HG03175 (cell line): ENCODE results near the gene LMAN1L.

Experiments used
- ATAC-seq: cut with Tn5 transposase; IDR thresholded peaks from one replicate; pipeline ENCODE4 v1.9.1; 2021; ENCODE audit warnings: mild to moderate bottlenecking, moderate library complexity; ENCODE audit not compliant: unreplicated experiment

The LMAN1L gene

DNA sequence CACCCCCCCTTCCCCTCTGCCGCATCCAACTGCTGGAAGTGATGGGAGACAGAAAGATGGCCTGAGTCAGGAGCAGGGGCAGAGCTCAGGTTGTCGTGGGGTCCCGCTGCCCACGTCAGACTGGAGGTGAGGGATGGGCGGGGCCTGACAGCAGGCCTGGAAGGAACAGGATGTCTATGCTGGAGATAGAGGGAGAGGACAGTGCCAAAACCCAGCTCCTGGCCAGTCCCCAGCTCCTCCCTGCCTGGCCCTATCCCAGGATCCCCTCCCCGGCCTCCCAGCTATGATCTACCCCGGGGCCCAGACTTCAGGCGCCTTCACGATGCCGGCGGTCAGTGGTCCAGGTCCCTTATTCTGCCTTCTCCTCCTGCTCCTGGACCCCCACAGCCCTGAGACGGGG is at the start of gene LMAN1L:
Gene LMAN1L, plus strand, starts transcription at position 303 of the 400 bp plus-strand sequence. Its CDS starts 20 bp downstream, at position 323.
- ATAC-seq = no peak

DNA sequence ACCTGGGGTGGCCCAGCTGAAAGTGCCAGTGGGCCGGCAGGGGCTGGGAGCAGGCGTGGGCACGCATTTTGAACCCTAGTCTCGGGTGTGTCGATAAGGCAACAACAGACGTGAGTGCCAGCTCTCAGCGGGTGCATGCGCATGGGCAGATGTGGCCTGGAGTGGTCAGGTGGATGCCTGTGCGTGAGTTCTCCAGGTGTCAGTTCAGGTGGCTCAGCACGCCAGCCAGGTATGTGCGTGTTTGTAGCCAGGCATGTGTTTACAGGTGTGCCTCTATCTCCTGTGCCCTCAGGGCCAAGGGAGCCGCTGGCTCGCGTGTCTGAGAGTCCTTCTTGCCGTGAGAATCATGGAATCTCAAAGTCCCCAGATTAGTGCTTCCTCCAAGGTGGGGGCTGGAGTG is 49.2 kb upstream of the LMAN1L start:
- ATAC-seq = no peak

DNA sequence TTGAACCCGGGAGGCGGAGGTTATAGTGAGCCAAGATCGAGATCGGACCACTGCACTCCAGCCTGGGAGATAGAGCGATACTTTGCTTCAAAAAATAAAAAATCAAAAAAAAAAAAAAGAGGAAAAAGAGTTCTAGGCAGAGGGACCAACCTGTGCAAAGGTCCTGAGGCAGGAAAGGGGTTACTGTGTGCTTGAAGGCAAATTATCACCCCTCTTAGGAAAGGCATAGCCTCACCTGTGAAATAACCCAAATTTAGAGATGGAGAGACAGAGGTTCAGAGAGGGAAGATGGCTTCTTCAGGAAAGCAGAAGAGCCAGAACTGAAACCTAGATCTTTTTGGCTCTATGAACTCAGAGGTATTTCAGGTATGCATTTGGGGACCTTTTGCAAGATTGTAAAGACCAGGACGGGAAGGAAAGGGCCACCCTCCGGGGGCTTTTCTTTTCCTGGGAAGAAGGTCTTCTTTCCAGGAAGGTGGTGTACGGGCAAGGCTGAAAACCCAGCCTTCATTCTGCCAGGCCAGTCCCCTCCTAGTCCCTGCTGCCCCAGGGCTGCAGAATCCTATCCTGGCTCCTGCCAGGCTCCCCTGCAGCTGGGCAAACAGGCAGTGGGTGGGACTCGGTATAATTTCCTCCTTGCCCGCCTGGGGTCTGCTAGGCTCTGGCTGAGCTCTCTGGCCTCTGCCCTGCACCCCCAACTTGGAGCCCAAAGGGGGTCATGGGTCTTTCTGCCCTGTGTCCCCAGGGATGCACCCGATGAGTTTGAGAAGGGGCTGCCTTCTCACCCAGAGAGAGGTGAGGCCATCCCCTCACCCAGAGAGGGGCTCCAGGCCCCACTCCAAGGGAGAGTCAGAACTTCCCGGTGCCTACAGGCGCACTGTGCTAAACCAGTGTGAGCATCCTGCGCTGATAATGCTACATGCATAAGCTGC is 45.2 kb upstream of the LMAN1L start:
- ATAC-seq = no peak

DNA sequence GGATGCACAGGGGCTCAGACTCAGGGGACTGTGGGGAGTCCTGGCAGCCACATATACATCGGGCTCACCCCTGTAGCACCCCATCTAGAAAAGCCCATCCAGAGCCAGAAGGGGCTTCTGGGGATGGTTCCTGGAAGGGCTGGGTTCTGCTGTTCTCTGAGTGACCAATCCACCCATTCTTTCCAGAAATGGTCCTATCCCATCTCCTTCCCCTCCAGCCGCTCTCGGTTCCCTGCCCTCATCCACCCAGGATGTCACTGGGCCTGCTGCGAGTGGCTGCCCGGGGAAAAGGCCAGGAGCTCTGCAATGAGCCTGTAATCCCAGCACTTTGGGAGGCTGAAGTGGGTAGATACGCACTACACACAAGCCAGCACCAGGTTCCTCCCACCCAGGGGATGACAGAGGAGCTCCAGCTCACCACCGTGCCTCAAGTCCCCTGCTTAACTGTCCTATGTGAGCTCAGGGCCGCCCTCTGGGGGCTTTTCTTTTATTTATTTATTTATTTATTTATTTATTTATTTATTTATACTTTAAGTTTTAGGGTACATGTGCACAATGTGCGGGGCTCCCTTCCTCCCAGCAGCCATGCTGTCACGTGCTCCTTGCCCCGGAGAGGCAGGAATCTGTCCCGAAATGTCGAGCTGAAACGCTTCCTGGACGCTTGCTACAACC is 44.4 kb upstream of the LMAN1L start:
- no peak for ATAC-seq

DNA sequence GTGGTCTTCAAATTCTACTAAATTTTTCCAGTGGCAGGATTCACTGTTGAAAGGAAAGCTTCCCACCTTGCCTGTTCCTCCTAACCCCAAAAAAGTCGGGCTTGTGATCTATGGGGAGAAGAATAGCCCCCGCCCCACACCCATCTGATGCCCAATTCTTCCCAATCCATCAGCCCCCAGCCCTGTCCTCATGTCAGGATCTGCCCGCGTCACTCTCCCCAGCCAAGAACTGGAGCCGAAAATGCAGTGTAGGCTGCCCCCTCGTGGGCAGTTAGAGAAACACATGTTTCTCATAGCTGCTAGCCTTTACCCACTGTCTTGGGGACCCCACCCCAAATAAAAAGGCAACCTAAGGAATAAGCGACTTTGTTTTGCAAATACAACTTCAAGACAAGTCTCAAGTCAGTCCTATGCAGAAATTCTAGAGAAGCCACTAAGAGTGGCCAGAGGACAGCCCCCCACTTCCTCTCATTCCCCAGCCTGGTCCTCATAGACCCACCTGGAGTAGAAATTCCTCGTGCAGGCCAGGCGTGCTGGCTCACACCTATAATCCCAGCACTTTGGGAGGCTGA is 43.8 kb upstream of the LMAN1L start:
- ATAC-seq = no peak

DNA sequence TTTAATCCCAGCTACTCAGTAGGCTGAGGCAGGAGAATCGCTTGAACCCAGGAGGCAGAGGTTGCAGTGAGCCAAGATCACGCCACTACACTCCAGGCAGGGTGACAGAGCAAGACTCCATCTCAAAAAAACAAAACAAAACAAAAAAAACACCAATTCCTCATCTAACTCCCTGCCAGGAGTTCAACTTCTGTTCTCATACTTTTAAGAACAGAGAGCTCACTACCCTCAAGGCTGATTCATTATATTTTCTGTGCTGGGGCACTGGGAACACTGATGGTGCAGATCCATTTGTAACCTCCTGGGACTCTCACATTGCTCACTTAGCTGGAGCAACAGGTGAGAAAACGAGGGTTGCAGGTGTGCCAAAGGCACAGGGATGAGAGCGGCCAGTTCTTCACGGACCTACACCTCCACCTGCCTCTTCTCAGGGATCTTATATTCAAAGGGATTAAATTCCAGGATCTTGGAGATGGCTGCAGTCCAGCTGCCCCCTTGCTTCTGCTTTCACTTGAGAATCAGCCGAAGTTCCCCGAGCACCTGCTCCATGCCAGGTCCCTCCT is 43.1 kb upstream of the LMAN1L start:
- ATAC-seq = no peak

DNA sequence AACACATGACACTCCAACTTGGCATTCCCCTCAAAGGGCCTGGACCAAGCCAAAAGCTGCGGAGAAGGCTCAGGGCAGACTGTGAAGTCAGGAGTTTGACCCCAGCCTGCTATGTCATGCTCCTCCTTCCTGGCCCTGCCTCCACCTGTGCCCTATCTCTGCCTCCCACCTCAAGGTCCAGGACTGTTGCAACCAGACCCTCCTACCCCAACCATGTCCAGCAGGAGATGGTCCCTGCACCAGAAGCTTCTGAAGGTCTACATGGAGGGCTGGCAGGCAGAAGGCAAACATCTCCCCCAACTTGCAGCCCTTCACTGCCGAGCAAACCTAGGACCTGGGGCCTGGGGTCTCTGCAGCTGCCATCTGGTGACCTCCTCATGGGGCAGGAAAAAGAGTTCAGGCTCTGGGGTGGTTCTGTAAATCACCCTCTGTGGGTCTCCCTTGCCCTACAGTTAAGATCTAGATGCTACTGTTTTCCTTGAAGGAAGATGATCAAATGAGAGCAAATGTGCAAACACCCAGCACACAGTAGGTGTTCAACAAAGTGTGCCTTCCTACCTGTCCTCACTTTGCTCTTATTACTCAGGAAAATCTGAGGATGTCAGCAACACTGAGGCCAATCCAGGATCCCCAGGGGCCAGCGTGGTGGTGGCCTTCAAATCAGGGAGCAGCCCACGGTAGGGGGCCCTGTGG is 42.3 kb upstream of the LMAN1L start:
- no peak for ATAC-seq

DNA sequence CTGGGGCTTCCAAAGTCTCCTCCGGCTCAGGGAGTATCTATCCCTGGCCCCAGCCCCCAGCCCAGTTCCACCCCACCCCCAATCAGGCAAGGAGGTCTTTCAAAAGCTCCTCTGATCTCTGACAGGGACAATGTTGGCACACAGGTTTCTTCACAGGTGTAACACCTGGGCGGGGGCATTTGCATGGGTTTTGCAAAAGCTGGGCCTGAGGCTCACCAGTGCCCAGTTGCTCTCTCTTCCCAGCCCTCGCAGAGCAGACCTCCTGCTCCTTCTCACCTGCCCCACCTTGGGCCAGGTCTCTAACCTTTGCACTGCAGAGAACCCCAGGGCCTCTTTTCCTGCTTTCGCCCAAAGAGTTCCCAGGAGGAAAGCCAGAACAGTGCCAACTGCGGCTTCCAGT is 39.3 kb upstream of the LMAN1L start:
- ATAC-seq = no peak

DNA sequence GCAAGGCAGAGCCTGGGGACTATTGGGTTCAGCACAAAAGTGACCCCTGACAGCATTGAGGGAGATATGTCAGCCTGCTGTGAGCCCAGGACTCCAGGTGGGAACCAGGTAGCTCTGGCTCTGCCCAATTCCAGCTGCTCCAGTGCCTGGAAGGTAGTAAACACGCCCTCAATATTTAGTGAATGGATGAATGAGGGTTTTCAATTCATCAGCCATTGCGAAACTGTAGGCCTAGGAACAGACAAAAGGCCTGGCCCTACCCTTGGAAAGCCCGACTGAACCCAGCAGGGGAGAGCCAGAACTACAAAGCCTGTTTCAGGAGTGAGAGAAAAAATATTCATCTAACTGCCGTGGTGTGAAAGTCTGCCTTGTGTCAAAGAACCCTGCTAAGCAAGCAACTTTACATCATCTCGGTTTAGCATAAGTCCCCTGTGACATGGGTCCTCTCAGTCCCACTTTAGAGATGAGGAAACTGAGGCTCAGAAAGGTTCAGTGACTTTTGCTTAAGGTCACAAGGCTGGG is 38.8 kb upstream of the LMAN1L start:
- ATAC-seq = no peak

DNA sequence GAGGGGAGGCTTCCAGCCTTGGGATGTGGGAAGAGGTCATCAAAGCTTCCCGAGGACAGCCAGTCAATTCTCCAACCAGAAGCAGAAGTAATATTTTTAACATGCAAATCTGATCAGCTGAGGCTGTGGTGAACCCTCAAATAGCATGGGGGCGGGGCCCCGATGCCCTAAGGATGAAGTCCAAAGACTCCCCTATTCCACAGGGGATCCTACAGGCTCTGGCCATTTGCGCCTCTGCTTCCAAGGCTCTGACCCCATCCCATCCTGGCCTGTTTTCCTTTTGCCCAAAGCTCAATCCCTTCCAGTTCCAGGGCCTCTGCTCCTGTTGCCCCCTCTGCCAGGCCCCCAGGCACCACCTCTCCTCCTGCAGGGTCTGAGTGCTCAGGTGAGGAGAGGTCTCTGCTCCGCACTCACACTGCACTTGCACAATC is 37.5 kb upstream of the LMAN1L start:
- no peak for ATAC-seq

DNA sequence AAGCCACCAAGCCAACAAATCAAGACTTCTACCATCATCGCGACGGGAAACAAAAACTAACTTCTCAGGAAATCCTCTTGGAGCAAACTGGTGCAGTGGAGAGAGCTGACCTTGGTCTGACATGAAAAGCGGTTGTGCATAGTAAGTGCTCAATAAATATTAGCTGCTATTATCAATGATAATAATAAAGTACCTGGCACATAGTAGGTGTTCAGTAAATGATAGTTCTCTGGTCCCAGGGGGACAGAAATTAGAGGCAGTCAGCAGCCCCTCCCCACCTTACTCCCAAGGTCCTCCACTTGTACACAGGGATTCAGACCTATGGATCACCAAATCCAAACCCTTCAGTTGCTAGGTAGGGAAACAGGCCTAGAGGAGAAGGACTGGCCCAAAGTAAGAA is 36.7 kb upstream of the LMAN1L start:
- no peak for ATAC-seq

DNA sequence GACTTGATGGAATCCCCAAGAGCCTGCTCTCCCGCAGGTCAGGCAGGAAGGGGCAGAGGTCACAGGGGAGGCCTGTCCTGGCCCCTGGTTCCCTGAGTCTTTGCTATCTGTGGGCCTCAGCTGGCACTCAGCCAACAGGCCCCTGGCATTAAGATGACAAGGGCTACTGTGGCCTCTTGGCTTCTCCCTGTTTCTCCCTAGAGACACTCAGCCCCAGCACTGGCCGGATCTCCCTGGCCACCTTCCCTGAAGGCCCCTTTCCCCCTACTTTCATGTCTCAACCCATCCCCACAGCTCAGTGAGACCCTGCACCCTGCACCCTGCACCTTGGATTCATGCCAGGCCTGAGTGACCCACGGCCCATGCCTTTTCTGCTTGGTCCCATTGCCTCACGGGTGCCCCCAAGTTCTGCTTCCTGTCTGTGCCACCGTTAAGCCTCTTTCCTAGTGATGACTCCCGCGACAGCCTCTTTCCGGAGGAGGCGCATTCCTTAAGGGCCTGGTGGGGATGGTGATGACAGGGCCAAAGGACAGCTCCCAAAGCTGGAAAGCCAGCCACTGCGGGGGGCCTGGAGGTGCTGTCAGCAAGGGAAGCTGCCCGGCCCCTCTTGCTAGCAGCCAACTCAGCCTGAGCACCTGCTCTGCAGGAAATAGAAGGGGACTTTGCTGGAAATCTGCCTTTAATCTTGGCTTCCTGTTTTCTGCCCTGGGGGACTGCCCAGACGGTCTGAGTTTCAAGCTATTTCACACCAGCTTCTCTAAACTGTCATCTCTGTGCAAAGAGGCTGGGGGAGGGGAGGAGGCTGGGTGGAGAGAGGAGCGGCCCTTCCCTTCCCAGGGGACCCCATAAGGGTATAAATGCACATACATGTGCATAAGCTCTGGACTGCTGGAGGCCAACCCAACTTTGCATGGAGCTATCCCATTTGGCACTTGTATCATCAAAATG is 35.5 kb upstream of the LMAN1L start:
- peak; percentile 33 for ATAC-seq

DNA sequence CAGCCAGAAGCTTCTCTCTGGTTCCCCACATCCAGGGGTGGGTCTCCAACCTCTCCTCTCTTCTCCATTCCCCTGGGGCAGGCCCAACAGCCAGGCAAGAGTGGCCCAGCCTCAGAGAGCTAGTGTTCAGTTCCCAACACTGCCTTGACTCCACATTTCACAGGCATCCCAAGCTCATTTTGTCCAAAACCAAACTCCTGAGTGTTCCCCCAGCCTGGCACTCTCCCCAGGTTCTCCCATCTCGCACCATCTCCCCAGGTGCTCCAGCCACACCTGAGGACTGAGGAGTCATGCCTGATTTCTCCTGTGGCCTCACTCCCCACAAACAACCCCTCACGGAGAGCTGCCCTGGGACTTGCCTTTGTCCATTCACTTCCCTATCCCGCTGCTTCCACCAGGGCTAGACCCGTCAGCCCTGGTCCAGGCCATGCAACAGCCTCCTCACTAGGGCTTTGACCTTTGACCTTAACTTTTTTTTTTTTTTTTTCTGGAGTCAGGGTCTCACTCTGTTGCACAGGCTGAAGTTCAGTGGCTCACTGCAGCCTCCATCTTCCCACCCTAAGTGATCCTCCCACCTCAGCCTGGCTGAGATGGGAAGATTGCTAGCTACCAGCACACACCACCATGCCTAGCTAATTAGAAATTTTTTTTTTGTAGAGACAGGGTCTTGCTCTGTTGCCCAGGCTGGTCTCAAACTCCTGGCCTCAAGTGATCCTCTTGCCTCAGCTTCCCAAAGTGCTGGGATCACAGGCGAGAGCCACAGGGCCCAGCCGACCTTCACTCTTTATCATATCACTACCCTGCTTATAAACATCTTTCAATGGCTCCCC is 34.7 kb upstream of the LMAN1L start:
- ATAC-seq = peak; percentile 2

DNA sequence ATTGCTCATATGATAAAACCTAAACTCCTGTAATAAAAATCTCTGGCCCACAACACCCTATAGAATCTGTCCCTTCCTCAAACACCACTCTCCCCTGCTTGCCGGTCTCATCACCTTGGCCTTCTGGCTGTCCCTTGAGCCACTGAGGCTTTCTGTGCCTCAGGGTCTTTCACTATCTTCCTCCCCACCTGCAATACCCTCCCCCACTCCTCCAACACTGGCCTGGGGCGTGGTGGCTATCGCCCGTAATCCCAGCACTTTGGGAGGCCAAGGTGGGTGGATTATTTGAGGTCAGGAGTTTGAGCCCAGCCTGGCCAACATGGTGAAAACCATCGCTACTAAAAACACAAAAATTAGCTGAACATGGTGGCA is 34.0 kb upstream of the LMAN1L start:
- ATAC-seq = no peak

DNA sequence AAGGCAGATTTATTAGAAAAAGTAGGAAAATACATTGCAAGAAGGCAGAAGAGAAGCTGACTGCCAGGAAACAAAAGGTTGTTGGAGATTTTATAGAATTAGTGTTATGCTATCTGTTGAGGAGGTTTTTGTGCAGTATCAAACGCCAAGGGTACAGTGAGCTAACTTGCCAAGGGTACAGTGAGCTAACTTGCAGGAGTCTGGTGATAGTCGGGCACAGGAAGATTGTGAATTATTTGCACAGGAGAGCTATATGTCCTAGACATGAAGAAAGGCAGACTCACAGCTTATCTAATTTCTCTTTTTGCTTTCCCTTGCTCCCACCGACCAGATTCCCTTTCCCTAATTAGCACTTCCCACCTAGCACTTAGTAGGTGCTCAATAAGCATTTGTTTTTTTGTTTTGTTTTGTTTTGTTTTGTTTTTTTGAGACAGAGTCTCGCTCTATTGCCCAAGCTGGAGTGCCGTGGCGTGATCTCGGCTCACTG is 33.4 kb upstream of the LMAN1L start:
- no peak for ATAC-seq

DNA sequence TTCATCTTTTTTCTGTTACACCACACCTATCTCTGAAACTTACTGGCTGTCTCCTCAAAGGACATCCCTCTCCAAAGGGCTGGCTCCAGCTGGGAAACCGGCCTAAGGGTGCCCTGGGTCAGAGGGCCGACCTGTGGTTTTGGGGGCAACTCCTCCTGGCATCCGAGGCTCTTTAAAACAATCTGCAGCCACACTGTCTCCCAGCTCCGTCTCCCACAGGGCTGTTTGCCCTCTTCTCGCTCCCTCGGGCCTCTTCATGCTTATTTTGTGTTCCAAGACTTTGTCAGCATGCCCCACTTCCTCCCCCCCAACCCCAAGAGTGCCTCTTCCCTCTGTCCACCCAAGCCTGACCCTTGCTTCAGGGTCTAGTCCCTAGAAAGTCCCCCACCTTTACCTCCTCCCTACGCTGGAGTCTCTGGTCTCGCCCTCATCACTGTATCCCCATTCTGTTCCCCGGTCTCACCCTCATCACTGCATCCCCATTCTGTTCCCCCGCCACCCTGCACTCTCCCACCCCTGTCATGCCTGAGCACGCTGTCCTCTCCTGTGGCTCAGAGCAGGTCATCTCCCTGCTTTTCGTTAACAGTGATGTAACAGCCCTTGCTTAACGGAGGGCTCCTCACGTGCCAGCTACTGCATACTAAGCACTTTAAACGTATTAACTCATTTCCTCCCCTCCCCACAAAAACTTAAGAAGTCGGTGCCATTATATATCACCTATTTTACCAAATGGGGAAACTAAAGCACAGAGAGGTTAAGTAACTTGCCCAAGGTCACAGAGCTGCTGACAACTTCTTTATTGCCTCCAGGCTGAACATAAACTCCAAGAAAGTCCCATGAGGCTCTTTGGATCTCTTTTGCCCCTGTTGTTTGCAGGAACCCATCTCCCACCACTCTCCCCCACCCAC is 31.9 kb upstream of the LMAN1L start:
- no peak for ATAC-seq

DNA sequence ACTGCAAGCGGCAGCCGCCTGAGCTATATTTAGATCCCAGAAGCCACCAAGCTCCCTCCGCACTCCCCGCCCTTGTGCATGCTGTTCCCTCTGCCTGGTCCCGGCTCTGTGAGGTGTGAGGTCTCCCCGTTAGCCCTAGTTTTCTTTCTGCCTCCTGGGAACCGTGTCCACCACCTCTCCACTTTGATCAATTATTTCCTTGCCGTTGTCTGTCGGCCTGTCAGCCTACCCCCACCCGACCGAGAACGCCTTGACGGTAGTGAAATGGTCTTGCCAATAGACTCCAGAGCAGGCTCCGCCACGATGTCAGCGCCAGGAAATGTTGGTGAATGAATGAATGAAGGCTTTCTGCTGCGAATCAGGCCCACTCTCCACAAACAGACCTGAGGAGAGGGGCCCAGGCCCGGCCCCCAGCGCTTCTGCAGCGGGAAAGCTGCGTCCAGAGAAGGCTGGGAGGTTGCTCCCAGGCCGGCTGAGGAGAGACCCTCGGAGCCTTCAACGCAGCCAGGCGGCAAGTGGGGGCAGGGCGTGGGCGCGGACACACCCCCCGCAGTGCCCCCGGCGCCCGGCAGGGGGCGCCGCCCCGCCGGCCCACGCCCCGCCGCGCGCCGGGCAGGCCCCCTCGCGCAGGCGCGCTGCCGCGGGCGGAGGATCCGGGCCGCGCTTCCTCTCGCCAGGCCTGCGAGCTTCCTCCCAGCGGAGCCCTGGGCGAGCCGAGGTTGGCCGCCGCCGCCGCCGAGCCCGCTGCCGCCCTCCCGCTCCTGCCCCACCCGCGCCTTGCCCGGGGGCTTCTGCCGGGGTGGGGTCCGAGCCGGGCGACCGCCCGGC is 31.0 kb upstream of the LMAN1L start, which contains the start of gene CSK:
Gene CSK, plus strand, starts transcription at position 650 of the 828 bp plus-strand sequence. CDS start 16,218 bp downstream, outside the sequence.
- peak; percentile 38 for ATAC-seq
